H1 (cell line): ENCODE results near the gene UBXN4. TPM values are rescaled to one million over a fixed set of nuclear protein-coding genes. Genes with fewer than 3 reads are reported as not detected.

ENCODE experiments used
- CTCF ChIA-PET: fragments of 300-600 bp; sonication (Branson Sonifier 250); formaldehyde crosslinking; loops from one replicate; lab custom pipeline; 2021; ENCODE audit not compliant: partially characterized antibody; lab: Charles Lee
- POLR2A ChIA-PET: fragments of 300-600 bp; sonication (Branson Sonifier 250); formaldehyde crosslinking; loops from one replicate; lab custom pipeline; 2021; ENCODE audit warnings: inconsistent platforms; ENCODE audit not compliant: partially characterized antibody; lab: Charles Lee
- DNase-seq, 2 experiments: peaks; one replicate each; pipeline versions ENCODE4 v3.0.0 to v3.0.0-alpha.2; 2010 to 2022; ENCODE audit warnings: low spot score in 2 of 2, low read depth in 1 of 2, mixed read lengths in 1 of 2
- FAIRE-seq: peaks from 2 replicates; lab custom pipeline; 2011; peaks lifted over from hg19 to GRCh38; lab: Jason Lieb, UNC
- H2AFZ ChIP-seq: 2 replicates; pipeline ENCODE4 v1.8.1; 2012; ENCODE audit warnings: low read length, inconsistent platforms
- H2AK5ac ChIP-seq: 2 replicates; pipeline ENCODE4 v1.6.1; 2013; ENCODE audit warnings: low read depth, low read length
- H2BK120ac ChIP-seq: replicated peaks from 2 replicates; pipeline ENCODE3; 2013; ENCODE audit warnings: low read depth, low read length, inconsistent platforms
- H2BK12ac ChIP-seq: 2 replicates; pipeline ENCODE4 v1.6.1; 2013; ENCODE audit warnings: low read depth, low read length
- H2BK15ac ChIP-seq: 2 replicates; pipeline ENCODE4 v1.6.1; 2013; ENCODE audit warnings: low read length
- H2BK20ac ChIP-seq: 2 replicates; pipeline ENCODE4 v1.6.1; 2013; ENCODE audit warnings: low read length
- H2BK5ac ChIP-seq: 2 replicates; pipeline ENCODE4 v1.6.1; 2013; ENCODE audit warnings: low read depth, low read length
- H3K14ac ChIP-seq: 2 replicates; pipeline ENCODE4 v1.6.1; 2013; ENCODE audit warnings: inconsistent platforms; ENCODE audit not compliant: insufficient read length
- H3K18ac ChIP-seq: 2 replicates; pipeline ENCODE4 v1.6.1; 2013; ENCODE audit warnings: low read length; ENCODE audit errors: extremely low read depth
- H3K23ac ChIP-seq: 2 replicates; pipeline ENCODE4 v1.6.1; 2013; ENCODE audit warnings: inconsistent platforms; ENCODE audit not compliant: insufficient read length
- H3K23me2 ChIP-seq: 2 replicates; pipeline ENCODE4 v1.6.1; 2013; ENCODE audit warnings: low read depth, low read length
- H3K27ac ChIP-seq: 2 replicates; pipeline ENCODE4 v1.6.1; 2011; ENCODE audit warnings: low read depth, low read length, inconsistent platforms
- H3K27me3 ChIP-seq, 4 experiments: replicated peaks in 1 of 4; 1 replicate in 1 of 4; 2 replicates in 3 of 4; pipeline versions ENCODE4 v1.6.1 to v1.8.1; 2011 to 2013; ENCODE audit warnings: low read length in 3 of 4, mild to moderate bottlenecking in 3 of 4, inconsistent platforms in 2 of 4, mixed read lengths in 2 of 4, moderate library complexity in 1 of 4; ENCODE audit not compliant: control insufficient read depth in 3 of 4, insufficient read depth in 3 of 4; ENCODE audit errors: extremely low read depth in 1 of 4
- H3K36me3 ChIP-seq, 4 experiments: 2 replicates each; pipeline versions ENCODE4 v1.6.1 to v1.8.1; 2011 to 2013; ENCODE audit warnings: mild to moderate bottlenecking in 4 of 4, low read length in 3 of 4, moderate library complexity in 2 of 4, control low read depth in 1 of 4, inconsistent platforms in 1 of 4; ENCODE audit not compliant: insufficient read depth in 4 of 4, control insufficient read depth in 2 of 4
- H3K4ac ChIP-seq: replicated peaks from 2 replicates; pipeline ENCODE3; 2013; ENCODE audit warnings: low read length, low read depth, mixed read lengths, inconsistent platforms; ENCODE audit not compliant: insufficient read length
- H3K4me1 ChIP-seq, 4 experiments: replicated peaks in 1 of 4; 1 replicate in 1 of 4; 2 replicates in 3 of 4; pipeline versions ENCODE4 v1.6.1 to v1.8.1; 2011 to 2013; ENCODE audit warnings: low read length in 3 of 4, inconsistent platforms in 2 of 4, mixed read lengths in 1 of 4; ENCODE audit not compliant: insufficient read depth in 4 of 4, control insufficient read depth in 3 of 4
- H3K4me2 ChIP-seq, 2 experiments: 2 replicates each; pipeline versions ENCODE4 v1.6.1 to v1.8.1; 2011 to 2013; ENCODE audit warnings: low read depth in 2 of 2, low read length in 2 of 2, control low read depth in 1 of 2, inconsistent platforms in 1 of 2, mild to moderate bottlenecking in 1 of 2; ENCODE audit not compliant: insufficient read depth in 1 of 2
- H3K4me3 ChIP-seq, 4 experiments: fragments of 200-600, 300-600 bp in 1 of 4; sonication (generic), shearing (Covaris generic), sonication (Bioruptor Twin) in 1 of 4; 2 replicates each; pipeline versions ENCODE4 v1.5.1 to v1.8.1; 2011 to 2016; ENCODE audit warnings: low read length in 4 of 4, low read depth in 3 of 4, control low read depth in 2 of 4, inconsistent platforms in 2 of 4, mild to moderate bottlenecking in 2 of 4, mixed read lengths in 1 of 4, moderate library complexity in 1 of 4; ENCODE audit not compliant: insufficient read depth in 2 of 4; ENCODE audit errors: extremely low read depth in 1 of 4
- H3K56ac ChIP-seq: replicated peaks from 2 replicates; pipeline ENCODE3; 2013; ENCODE audit warnings: low read depth, mild to moderate bottlenecking, mixed read lengths, low read length, inconsistent platforms; ENCODE audit not compliant: insufficient read length
- H3K79me1 ChIP-seq: 2 replicates; pipeline ENCODE4 v1.6.1; 2013; ENCODE audit warnings: low read depth, low read length, control low read depth
- H3K79me2 ChIP-seq, 2 experiments: 2 replicates each; pipeline versions ENCODE4 v1.6.1 to v1.8.1; 2012 to 2013; ENCODE audit warnings: low read length in 2 of 2, mild to moderate bottlenecking in 2 of 2, inconsistent platforms in 1 of 2; ENCODE audit not compliant: insufficient read depth in 2 of 2, control insufficient read depth in 1 of 2
- H3K9ac ChIP-seq, 4 experiments: replicated peaks in 1 of 4; 1 replicate in 1 of 4; 2 replicates in 3 of 4; pipeline versions ENCODE4 v1.6.1 to v1.8.1; 2011 to 2013; ENCODE audit warnings: low read depth in 3 of 4, low read length in 3 of 4, control low read depth in 2 of 4, mild to moderate bottlenecking in 2 of 4, moderate library complexity in 2 of 4, inconsistent platforms in 1 of 4; ENCODE audit errors: extremely low read depth in 1 of 4
- H3K9me3 ChIP-seq, 2 experiments: 2 replicates each; pipeline versions ENCODE4 v1.6.1 to v1.8.1; 2012 to 2013; ENCODE audit warnings: mild to moderate bottlenecking in 2 of 2, moderate library complexity in 2 of 2, control low read depth in 1 of 2, inconsistent platforms in 1 of 2, low read depth in 1 of 2, low read length in 1 of 2, mixed read lengths in 1 of 2; ENCODE audit not compliant: insufficient read depth in 2 of 2
- H4K20me1 ChIP-seq, 2 experiments: replicated peaks in 1 of 2; 2 replicates each; pipeline versions ENCODE3 to v1.8.1; 2011 to 2013; ENCODE audit warnings: inconsistent platforms in 2 of 2, low read length in 2 of 2, mild to moderate bottlenecking in 1 of 2; ENCODE audit not compliant: insufficient read depth in 2 of 2, control insufficient read depth in 1 of 2
- H4K5ac ChIP-seq: 2 replicates; pipeline ENCODE4 v1.6.1; 2013; ENCODE audit warnings: low read length, low read depth, mixed read lengths, inconsistent platforms; ENCODE audit not compliant: insufficient read length
- H4K8ac ChIP-seq: 2 replicates; pipeline ENCODE4 v1.8.0; 2013; ENCODE audit warnings: mild to moderate bottlenecking, moderate library complexity, low read length, inconsistent platforms; ENCODE audit not compliant: insufficient read depth; ENCODE audit errors: extremely low read depth
- H4K91ac ChIP-seq: replicated peaks from 2 replicates; pipeline ENCODE3; 2013; ENCODE audit warnings: low read length, mixed read lengths, inconsistent platforms; ENCODE audit not compliant: insufficient read length
- BACH1 ChIP-seq: IDR thresholded peaks from 2 replicates; pipeline ENCODE4 v1.6.1; 2012; ENCODE audit warnings: low read length, improper control_type of control experiment
- FOSL1 ChIP-seq: IDR thresholded peaks from 2 replicates; pipeline ENCODE4 v1.6.1; 2011; ENCODE audit warnings: mild to moderate bottlenecking, low read depth, low read length, moderate library complexity; ENCODE audit not compliant: insufficient read depth
- KDM1A ChIP-seq: fragments of 200-600, 300-600 bp; sonication (generic); IDR thresholded peaks from 2 replicates; pipeline ENCODE4 v1.7.1; 2016; ENCODE audit warnings: mild to moderate bottlenecking, low read length, borderline replicate concordance
- RNF2 ChIP-seq: fragments of 200-900, 300-1000 bp; sonication (generic); IDR thresholded peaks from 2 replicates; pipeline ENCODE4 v1.7.1; 2016; ENCODE audit warnings: borderline replicate concordance, low read depth, mild to moderate bottlenecking, antibody characterized with exemption, low read length; ENCODE audit not compliant: poor library complexity, severe bottlenecking; ENCODE audit errors: missing control alignments
- SAP30 ChIP-seq: fragments of 300-600 bp; sonication (generic); IDR thresholded peaks from 2 replicates; pipeline ENCODE4 v1.7.1; 2012; ENCODE audit warnings: low read length, moderate library complexity, mild to moderate bottlenecking, inconsistent platforms; ENCODE audit not compliant: insufficient read depth, insufficient replicate concordance
- SIN3A ChIP-seq, 2 experiments: IDR thresholded peaks in 1 of 2; conservative IDR thresholded peaks in 1 of 2; 2 replicates each; pipeline ENCODE4 v1.6.1; 2011 to 2012; ENCODE audit warnings: low read length in 2 of 2, improper control_type of control experiment in 1 of 2, low read depth in 1 of 2, mild to moderate bottlenecking in 1 of 2
- SP1 ChIP-seq: IDR thresholded peaks from 2 replicates; pipeline ENCODE4 v1.6.1; 2011; ENCODE audit warnings: low read depth, low read length
- SP2 ChIP-seq: IDR thresholded peaks from 2 replicates; pipeline ENCODE4 v1.6.1; 2012; ENCODE audit warnings: mild to moderate bottlenecking, low read length, inconsistent platforms
- SP4 ChIP-seq: IDR thresholded peaks from 2 replicates; pipeline ENCODE4 v1.6.1; 2012; ENCODE audit warnings: low read length, inconsistent platforms
- SRF ChIP-seq: IDR thresholded peaks from 2 replicates; pipeline ENCODE4 v1.6.1; 2011; ENCODE audit warnings: mild to moderate bottlenecking, low read depth, low read length, moderate library complexity
- SUZ12 ChIP-seq: fragments of 200-600 bp; sonication (generic); IDR thresholded peaks from 2 replicates; pipeline ENCODE4 v1.6.1; 2012; ENCODE audit warnings: mild to moderate bottlenecking, inconsistent platforms, low read length, moderate library complexity, mixed read lengths
- YY1 ChIP-seq: IDR thresholded peaks from 2 replicates; pipeline ENCODE4 v1.6.1; 2011; ENCODE audit warnings: low read depth, mild to moderate bottlenecking, low read length
- WGBS, 2 experiments: shearing (Covaris generic) in 1 of 2; methylation state at CpG; one replicate each; pipeline versions ENCODE4 v1.1.6 to v1.1.7; 2013 to 2015; ENCODE audit warnings: low lambda C conversion rate in 2 of 2, mixed read lengths in 2 of 2, inconsistent platforms in 1 of 2, low coverage in 1 of 2, missing lambda C conversion rate in 1 of 2; ENCODE audit not compliant: insufficient replicate concordance in 2 of 2, insufficient coverage in 1 of 2, insufficient read length in 1 of 2; ENCODE audit errors: extremely low coverage in 1 of 2, missing lambda C conversion rate in 1 of 2; 5-methylcytosine and 5-hydroxymethylcytosine counted together
- polyA plus RNA-seq, 7 experiments: library from polyadenylated mRNA; depleted of rRNA in 3 of 7; stranded (reverse) in 5 of 7; unstranded in 2 of 7; fragments of >200 nt in 5 of 7; fragments of 200-250 nt in 2 of 7; gene quantifications; 1 replicate in 5 of 7; 2 replicates in 1 of 7; 4 replicates in 1 of 7; pipeline versions ENCODE4 v1.2.1 to v1.2.3, GENCODE V29; 2011 to 2013; ENCODE audit warnings: missing spikeins in 2 of 7, mixed read lengths in 2 of 7
- total RNA-seq: library from RNA; stranded (reverse); fragmentation: NEBNext Ultra II Directional; extraction: Animal tissue kit (Norgen Biotek cat#: 25700); gene quantifications from 2 replicates; pipeline ENCODE4 v1.2.1, GENCODE V29; 2021
- TF ChIP-seq, protein P1 (sequence below): IDR thresholded peaks from 2 replicates; pipeline ENCODE4 v1.6.1; 2012; ENCODE audit warnings: inconsistent platforms

UBXN4 gene
- total and polyA plus RNA-seq, 2 of the 8 experiments (the other 6 are each of a cell fraction or from before 2014, with no cell fraction given) = 20.1 to 64.2 TPM

DNA sequence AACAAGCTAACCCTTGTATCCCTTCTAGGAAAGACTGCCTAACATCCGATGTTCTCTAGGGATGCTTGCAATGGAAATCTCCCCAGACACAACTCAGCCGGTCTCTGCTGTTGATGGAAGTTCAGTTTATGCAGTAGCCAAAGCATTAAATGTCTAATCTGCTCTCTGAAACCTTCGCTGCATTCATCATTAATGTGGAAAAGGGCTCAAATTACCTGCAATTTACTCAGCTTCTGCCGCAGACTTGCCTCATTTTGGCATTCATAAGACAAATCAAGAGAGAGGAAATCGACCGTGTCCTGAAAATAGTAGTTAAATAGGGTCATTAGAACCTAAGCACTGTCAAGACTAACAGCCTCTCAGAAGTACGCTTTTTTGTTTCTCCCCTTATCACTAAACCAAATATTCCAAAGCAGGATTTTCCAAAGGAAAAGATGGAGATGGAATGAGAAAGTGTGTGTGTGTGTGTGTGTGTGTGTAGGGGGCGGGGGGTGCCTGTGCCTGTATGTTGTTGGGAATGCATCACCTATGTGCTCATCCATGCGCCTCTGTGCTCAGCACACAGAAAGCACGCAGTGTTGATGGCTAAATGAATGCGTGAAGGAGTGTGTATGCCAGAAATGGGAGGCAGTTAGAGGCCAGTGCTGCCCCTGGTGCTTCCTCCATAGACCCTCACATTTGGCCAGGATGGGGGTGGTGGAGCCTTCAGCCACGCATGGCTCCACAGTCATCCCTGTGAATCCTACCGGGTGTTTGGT, 87.9 kb downstream of the UBXN4 start:
- Histone ChIP-seq H3K79me2 (no peaks in the 10 kb centered on the region), H3K4me3 (no peak overlapping the region), H2AK5ac (no peak overlapping the region), H3K9me3 (no peaks in the 10 kb centered on the region), H3K23ac (no peak overlapping the region), H4K20me1 (no peaks in the 10 kb centered on the region), H2BK20ac (no peak overlapping the region), H3K9ac (no peak overlapping the region), H3K4me2 (no peak overlapping the region), H3K27me3 (no peaks in the 10 kb centered on the region), H2BK15ac (no peak overlapping the region), H3K18ac (no peak overlapping the region), H4K5ac (no peak overlapping the region), H3K27ac (no peak overlapping the region), H3K14ac (no peak overlapping the region), H3K56ac (no peak overlapping the region), H2BK12ac (no peak overlapping the region), H2AFZ (no peak overlapping the region), H3K79me1 (no peaks in the 10 kb centered on the region), H4K8ac (no peak overlapping the region), H4K91ac (peak overlapping the region; percentile 41), H3K23me2 (no peaks in the 10 kb centered on the region), H3K4ac (no peak overlapping the region), H3K4me1 (no peaks in the 10 kb centered on the region), H3K36me3 (no peaks in the 10 kb centered on the region), H2BK5ac (no peak overlapping the region), H2BK120ac (no peak overlapping the region)
- FAIRE-seq (no peak), DNase-seq (no peak)
- ChIA-PET POLR2A (no interaction called here), CTCF (interaction anchor here (0.6 to 1.0 kb wide), 3 partner anchors 32 to 323 kb away, joined by 3 read pairs; no protein-coding TSS in a partner anchor)
- 90% methylated on average over 13 of the region's 13 CpGs; no CpG with 5 or more reads in 1 of the 2 experiments for WGBS, 2 experiments
- TF ChIP-seq SAP30 (no peak), SP2 (no peak), SP4 (no peak), FOSL1 (no peak), BACH1 (no peak), RNF2 (no peak), SUZ12 (no peak), YY1 (no peak), SIN3A (conservative IDR thresholded peaks at IDR 0.05 in 1 of 2, IDR thresholded peaks at IDR 0.05 in 1 of 2; ENCODE audit: low read depth in 1 of 2, low read length in 2 of 2) (no peak), SRF (no peak), SP1 (no peak), KDM1A (no peak)
- TF ChIP-seq, protein P1, sequence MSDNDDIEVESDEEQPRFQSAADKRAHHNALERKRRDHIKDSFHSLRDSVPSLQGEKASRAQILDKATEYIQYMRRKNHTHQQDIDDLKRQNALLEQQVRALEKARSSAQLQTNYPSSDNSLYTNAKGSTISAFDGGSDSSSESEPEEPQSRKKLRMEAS = no peak
